ENCODE measurements around the gene SLC14A1.

GRCh38 chr18:45787346-45787745, 63.4 kb downstream of the SLC14A1 start:
- TF ChIP-seq POLR2A (IDR thresholded peaks at IDR 0.05) = no peak
- no peak for TF ChIP-seq CTCF (IDR thresholded peaks at IDR 0.05 in 8 of 11, conservative IDR thresholded peaks at IDR 0.05 in 3 of 11)
- TF ChIP-seq POLR2AphosphoS5 (IDR thresholded peaks at IDR 0.05) = no peak
